Mucosa of stomach (tissue), 1 donor: ENCODE data around the gene ITGA2B.

Source experiments
- H3K27me3 ChIP-seq: one replicate; pipeline ENCODE4 v1.7.0; 2013; ENCODE audit warnings: mild to moderate bottlenecking, low read length; ENCODE audit not compliant: control insufficient read depth, insufficient read depth
- H3K36me3 ChIP-seq: one replicate; pipeline ENCODE4 v1.7.0; 2013; ENCODE audit warnings: low read length; ENCODE audit not compliant: control insufficient read depth, insufficient read depth
- H3K4me1 ChIP-seq: one replicate; pipeline ENCODE4 v1.7.0; 2013; ENCODE audit warnings: mild to moderate bottlenecking, low read length; ENCODE audit not compliant: control insufficient read depth, insufficient read depth
- H3K4me3 ChIP-seq: one replicate; pipeline ENCODE4 v1.7.0; 2013; ENCODE audit warnings: low read length
- H3K9ac ChIP-seq: one replicate; pipeline ENCODE4 v1.7.0; 2013; ENCODE audit warnings: mild to moderate bottlenecking, low read length, moderate library complexity
- H3K9me3 ChIP-seq: one replicate; pipeline ENCODE4 v1.7.0; 2013; ENCODE audit warnings: mild to moderate bottlenecking, low read length, moderate library complexity; ENCODE audit not compliant: control insufficient read depth
- donor health status: Pancreatic carcinoma.

Gene ITGA2B

DNA sequence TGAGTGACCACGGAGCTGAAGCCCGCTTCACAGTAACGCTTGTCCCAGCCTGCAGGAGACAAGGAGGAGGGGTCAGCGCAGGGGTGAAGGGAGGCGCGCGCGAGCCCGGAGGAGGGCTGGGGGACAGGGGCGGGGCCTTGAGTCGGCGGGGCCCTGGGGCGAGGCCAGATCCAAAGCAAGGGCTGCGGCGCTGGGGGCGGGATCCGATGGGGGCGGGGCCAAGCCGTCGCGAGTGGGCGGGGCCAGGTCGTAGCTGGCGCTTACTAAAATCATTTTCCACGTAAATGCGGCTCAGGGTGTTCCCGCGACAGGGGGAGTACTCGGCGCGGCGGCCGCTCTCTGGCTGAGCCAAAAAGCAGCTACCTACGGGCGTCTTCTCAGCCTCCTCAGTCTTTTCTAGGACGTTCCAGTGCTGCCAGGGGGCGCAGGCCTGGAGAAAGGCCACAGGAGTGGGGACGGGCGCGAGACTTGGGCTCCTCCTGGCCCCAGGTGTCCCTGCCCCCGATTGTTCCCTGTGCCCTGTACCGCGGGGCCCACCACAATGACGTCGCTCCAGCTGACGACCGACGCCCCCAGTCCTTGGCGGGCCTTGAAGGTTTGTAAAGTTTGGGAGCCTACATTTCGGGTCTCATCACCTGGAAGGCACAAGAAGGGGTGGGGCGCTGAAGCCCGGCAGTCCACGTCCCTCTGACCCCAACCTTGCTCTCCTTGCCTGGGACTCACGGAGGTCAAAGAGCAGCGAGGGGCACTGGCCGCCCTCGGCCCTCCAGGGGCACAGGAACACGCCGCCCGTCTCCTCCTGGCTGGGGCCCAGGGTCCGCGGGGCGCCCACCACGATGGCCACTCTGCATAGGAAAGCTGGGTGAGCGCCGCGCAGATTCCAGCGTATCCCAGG, 3.9 kb downstream of the ITGA2B start:
- H3K9me3 ChIP-seq: no peaks in the 10 kb centered on the region
- H3K36me3 ChIP-seq: no peaks in the 10 kb centered on the region
- H3K9ac ChIP-seq: peak overlapping the region; percentile 59
- no peak overlapping the region for H3K4me3 ChIP-seq
- H3K4me1 ChIP-seq: peaks cover 15% of the 10 kb centered on the region
- peaks cover 42% of the 10 kb centered on the region for H3K27me3 ChIP-seq

DNA sequence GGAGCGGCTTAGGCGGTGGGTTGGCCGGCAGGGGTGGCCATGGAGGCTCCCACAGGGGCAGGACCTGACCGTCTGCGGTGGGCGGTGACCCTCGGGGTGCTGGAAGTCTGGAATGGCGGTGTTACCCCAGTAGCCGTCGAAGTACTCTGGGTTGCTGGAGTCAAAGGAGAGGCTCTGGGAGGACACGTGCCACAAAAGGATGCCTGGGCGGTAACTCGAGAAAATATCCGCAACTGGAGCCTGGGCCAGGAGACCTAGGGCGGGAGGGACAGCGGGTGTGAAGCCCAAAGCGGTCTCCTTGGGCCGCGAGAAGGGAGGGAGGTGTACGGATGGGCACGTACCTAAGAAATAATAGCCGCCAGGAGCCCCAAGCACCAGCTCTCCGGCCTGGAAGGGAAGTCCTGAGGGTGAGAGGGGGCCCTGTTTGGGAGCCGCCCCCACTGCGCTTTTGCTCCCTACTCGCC, 4.6 kb downstream of the ITGA2B start:
- Histone ChIP-seq H3K27me3 (peaks cover 42% of the 10 kb centered on the region), H3K4me1 (peaks cover 15% of the 10 kb centered on the region), H3K9ac (no peak overlapping the region), H3K36me3 (no peaks in the 10 kb centered on the region), H3K9me3 (no peaks in the 10 kb centered on the region), H3K4me3 (no peak overlapping the region)

DNA sequence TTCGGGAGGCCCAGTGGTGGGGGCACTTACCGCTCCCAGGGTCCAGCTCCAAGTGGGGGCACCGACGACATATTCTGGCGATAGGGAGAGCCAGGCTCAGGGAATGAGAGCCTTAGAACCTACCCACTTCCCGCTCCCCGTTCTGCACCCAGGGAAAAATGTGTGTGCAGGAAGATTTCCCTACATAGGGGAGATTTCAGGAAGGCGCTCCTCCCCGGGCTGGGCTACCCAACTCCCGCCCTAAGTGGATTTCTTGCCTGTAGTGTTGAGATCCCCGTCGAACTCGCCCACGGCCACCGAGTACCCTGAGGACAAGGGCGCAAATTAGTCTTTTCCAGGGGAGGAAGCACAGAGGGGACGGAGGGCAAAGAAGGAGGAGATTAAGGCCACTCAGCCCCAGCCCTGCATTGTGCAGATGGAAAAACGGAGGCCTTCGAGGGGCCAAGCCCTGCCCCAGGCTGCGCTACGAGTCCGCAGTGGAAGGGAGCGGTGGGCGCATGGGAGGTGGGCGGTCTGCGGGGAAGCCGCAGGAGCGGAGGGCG, 5.1 kb downstream of the ITGA2B start:
- H3K4me1 ChIP-seq: peaks cover 15% of the 10 kb centered on the region

DNA sequence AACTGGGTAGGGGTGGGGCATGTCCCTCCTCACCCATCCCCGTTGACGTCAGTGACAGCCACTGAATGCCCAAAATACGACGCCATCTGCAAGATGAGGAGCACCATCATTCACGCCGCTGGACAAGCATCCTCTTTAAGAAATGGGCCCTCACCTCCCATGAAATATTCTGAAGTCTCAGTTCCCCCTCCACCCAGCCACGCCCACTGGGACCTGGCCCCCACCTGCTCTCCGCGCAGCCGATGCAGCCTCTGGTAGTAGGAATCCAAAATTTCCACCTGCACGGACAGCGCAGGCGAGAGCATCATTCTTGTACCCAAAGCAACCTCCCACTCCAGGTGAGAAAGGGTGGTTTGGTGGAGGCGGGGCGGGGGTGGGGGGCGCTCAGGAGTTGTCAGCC, 5.6 kb downstream of the ITGA2B start:
- Histone ChIP-seq H3K27me3 (peaks cover 42% of the 10 kb centered on the region), H3K9ac (no peak overlapping the region), H3K36me3 (no peaks in the 10 kb centered on the region), H3K4me3 (no peak overlapping the region), H3K9me3 (no peaks in the 10 kb centered on the region), H3K4me1 (peaks cover 15% of the 10 kb centered on the region)

More for the DNA sequence above, 5.1 kb downstream of the ITGA2B start:
- no peak overlapping the region for H3K9ac ChIP-seq
- H3K4me3 ChIP-seq: no peak overlapping the region
- peaks cover 42% of the 10 kb centered on the region for H3K27me3 ChIP-seq
- H3K36me3 ChIP-seq: no peaks in the 10 kb centered on the region
- no peaks in the 10 kb centered on the region for H3K9me3 ChIP-seq

DNA sequence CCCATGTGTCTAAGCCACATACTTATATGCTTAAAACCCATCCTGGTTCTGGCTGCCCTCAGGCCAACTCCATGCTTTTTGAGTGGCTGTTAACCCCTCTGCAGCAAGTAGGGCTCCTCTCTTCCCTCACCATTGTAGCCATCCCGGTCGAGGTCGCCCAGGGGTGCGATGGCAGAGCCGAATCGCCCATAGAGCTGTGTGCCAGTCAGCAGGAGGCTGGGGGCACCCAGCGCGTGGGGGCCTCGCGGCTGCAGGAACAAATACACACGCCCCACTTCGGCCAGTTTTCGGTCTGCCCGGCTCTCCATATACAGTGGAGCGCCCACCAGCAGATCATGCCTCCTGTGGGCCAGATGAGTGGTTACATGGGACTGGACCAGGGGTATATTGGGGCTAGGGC, 6.1 kb downstream of the ITGA2B start:
- H3K27me3 ChIP-seq: peaks cover 42% of the 10 kb centered on the region

DNA sequence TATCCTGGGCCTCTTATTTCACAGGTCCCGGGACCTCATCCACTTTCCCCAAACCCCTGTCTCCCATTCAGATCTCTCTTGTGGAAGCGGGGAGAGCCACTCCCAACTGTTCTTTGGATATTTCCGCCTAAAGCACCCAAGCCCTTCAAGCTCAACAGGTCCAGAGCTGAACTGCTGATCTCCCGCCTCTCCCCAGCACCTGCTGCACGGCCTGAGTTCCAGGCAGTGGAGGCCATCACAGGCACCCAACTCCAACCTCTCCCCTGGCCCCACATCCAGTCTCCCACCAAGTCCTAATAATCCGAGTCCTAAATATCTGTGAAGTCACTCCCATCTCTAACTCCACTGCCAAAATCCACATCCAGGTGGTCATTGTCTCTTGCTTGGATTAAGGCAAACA, 6.5 kb downstream of the ITGA2B start:
- H3K27me3 ChIP-seq: peaks cover 42% of the 10 kb centered on the region
- H3K9me3 ChIP-seq: no peaks in the 10 kb centered on the region
- H3K4me1 ChIP-seq: peaks cover 15% of the 10 kb centered on the region
- no peak overlapping the region for H3K9ac ChIP-seq
- H3K36me3 ChIP-seq: no peaks in the 10 kb centered on the region
- no peak overlapping the region for H3K4me3 ChIP-seq

More for the DNA sequence above, 6.1 kb downstream of the ITGA2B start:
- H3K4me1 ChIP-seq: peaks cover 15% of the 10 kb centered on the region
- H3K4me3 ChIP-seq: no peak overlapping the region
- H3K9me3 ChIP-seq: no peaks in the 10 kb centered on the region
- H3K36me3 ChIP-seq: no peaks in the 10 kb centered on the region
- H3K9ac ChIP-seq: no peak overlapping the region

DNA sequence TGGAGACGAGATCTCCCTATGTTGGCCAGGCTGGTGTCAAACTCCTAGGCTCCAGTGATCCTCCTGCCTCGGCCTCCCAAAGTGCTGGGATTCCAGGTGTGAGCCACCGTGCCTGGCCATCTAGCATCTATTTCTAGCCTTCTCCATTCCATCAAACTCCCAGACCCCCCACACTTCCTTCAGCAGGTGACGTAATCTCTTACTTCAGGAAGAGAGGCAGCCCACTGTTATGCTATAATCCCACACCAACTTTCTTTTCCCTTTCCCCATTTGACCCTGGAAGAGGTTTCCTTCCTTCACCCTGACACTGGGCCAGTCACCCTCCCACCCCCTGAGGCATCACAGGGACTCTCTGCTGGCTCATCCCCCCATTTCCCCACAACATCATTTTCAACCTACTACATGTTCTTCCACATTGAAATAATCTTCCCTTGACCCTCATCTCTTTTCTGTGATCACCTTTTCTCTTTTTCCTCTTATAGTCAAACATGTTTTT, 7.6 kb downstream of the ITGA2B start:
- Histone ChIP-seq H3K9ac (no peak overlapping the region), H3K9me3 (no peaks in the 10 kb centered on the region), H3K4me3 (no peak overlapping the region), H3K4me1 (peaks cover 15% of the 10 kb centered on the region), H3K36me3 (no peaks in the 10 kb centered on the region), H3K27me3 (peaks cover 42% of the 10 kb centered on the region)

DNA sequence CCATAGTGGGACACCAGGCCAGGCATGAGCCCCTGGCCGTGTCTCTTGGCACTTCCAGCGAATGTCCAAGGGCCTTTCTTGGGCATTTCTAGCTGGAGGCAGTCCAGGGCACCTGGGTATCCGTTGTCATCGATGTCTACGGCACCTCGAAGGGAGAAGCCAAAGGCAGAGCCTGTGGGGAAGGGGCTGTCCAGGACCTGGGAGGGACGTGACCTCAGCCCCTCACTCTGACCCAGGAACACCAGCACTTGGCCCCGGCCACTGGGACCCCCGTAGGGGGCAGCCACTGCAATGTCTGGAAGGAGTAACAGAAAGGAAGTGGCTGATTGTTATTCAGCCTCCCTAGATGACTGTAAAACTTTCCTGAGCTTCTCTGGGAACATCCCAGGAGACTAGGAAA, 8.7 kb downstream of the ITGA2B start:
- no peak overlapping the region for H3K4me3 ChIP-seq
- no peak overlapping the region for H3K9ac ChIP-seq
- no peaks in the 10 kb centered on the region for H3K9me3 ChIP-seq
- peaks cover 32% of the 10 kb centered on the region for H3K27me3 ChIP-seq
- H3K4me1 ChIP-seq: peaks cover 9% of the 10 kb centered on the region
- no peaks in the 10 kb centered on the region for H3K36me3 ChIP-seq

DNA sequence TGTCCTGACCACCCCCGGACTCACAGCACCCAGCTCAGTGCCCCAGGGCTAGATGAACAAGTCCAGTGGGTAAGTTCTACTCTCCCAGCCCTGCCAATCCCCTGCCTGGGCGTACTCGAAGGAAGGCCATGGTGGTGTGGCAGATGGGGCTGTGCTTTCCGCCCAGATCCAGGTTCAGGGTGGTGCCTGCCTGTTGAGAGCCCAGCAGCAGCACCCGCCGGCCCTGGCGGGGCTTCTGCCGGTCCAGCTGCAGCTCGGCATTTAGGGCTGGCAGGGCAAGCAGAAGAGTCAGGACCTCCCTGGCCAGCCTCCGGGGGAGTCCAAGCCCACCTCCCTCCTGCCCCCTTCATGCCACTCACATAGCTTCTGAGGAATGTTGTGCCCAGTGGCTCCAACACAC, 9.6 kb downstream of the ITGA2B start:
- no peak overlapping the region for H3K4me3 ChIP-seq
- no peaks in the 10 kb centered on the region for H3K9me3 ChIP-seq
- peaks cover 3% of the 10 kb centered on the region for H3K4me1 ChIP-seq
- H3K9ac ChIP-seq: no peak overlapping the region
- H3K27me3 ChIP-seq: peaks cover 23% of the 10 kb centered on the region
- no peaks in the 10 kb centered on the region for H3K36me3 ChIP-seq

DNA sequence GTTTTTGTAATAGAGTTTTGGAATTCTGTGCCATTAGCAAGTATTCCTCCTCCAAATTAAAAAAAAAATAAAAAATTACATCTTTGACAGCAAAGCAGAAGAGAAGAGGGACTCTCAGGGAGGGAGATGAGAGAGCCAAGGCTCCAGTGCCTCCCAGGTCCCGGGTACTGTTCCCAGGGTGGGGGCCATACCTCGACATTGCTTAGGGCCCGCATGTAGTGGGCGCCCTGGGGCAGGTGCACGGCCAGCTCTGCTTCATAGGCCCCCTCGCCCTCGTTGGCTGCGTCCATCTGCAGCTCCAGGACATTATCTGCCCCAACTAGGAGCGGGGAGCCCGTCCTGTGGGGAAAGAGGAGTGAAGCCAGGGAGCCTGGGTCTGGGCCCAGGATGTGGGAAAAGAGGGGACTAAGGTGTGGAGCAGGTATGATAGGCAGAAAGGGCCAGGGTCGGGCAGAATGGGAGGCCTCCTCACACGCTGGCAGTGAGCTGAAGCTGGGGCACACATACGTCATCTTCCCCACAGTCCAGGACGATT, 11.2 kb downstream of the ITGA2B start:
- Histone ChIP-seq H3K4me3 (no peak overlapping the region), H3K36me3 (no peaks in the 10 kb centered on the region), H3K9ac (no peak overlapping the region), H3K4me1 (no peaks in the 10 kb centered on the region), H3K27me3 (peaks cover 12% of the 10 kb centered on the region), H3K9me3 (no peaks in the 10 kb centered on the region)

DNA sequence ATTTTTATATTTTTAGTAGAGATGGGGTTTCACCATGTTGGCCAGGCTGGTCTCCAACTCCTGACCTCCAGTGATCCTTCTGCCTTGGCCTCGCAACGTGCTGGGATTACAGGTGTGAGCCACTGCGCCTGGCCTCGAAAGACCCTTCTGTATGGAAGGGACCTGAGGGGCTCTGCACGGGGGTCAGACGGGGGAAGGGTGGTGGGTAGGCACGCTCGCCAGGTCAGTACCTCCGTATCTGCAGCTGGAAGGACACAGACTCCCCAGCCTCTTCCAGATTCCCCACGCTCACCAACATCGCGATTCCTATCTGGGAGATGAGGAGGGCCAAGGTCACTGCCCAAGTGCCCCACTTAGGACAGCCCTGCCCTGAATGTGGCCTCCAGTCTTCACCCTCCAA, 12.7 kb downstream of the ITGA2B start:
- no peaks in the 10 kb centered on the region for H3K36me3 ChIP-seq
- H3K4me3 ChIP-seq: no peak overlapping the region
- H3K9ac ChIP-seq: no peak overlapping the region
- H3K9me3 ChIP-seq: no peaks in the 10 kb centered on the region
- H3K4me1 ChIP-seq: no peaks in the 10 kb centered on the region
- H3K27me3 ChIP-seq: peaks cover 7% of the 10 kb centered on the region

DNA sequence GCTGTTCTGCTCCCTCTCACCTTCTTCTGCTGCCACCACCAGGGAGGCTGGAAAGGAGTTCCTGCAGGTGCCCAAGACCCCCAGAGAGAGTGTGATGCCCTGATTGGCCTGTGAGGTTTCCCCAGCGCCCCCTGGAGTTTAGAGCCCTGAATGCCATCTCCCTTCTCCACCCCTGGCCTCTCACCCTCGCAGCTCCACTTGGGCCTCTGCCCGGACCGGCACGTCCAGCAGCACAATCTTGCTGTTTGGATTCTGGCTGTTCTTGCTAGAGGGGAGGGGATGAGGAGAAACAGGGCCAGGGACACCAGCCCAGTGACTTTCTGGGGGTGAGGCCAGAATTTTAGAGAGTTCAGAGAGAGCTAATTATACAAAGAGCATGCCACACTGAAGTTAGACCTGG, 13.3 kb downstream of the ITGA2B start:
- Histone ChIP-seq H3K36me3 (no peaks in the 10 kb centered on the region), H3K4me3 (no peak overlapping the region), H3K4me1 (no peaks in the 10 kb centered on the region), H3K9ac (no peak overlapping the region), H3K27me3 (peaks cover 7% of the 10 kb centered on the region), H3K9me3 (no peaks in the 10 kb centered on the region)
